Omental fat pad (tissue), 4 donors: ENCODE data around the gene MCM7. TPM values are rescaled to one million over a fixed set of nuclear protein-coding genes. Genes with fewer than 3 reads are reported as not detected.
A peak's percentile ranks its signal among the peaks of the same experiment; 100 is the strongest.
"Not testable (repeated sequence)": the region's sequence is repeated elsewhere in the genome, so short reads cannot be mapped to it uniquely, and the experiment has no call there.

Experiments
- ATAC-seq: fragments of 150-250 bp; one replicate; pipeline ENCODE4 v1.9.1; 2016; ENCODE audit warnings: mild to moderate bottlenecking, moderate library complexity; ENCODE audit not compliant: low FRiP score
- DNase-seq: peaks from one replicate; pipeline ENCODE4 v3.0.0-alpha.2; 2019; ENCODE audit warnings: low spot score
- total RNA-seq, 4 donors: library from RNA; depleted of rRNA; stranded (reverse); fragments of >200 nt; gene quantifications; one replicate each; pipeline ENCODE4 v1.1.0, GENCODE V29; 2016
- TF ChIP-seq, protein P1 (sequence below), 3 donors: fragments of 450-650 bp; IDR thresholded peaks; one replicate each; pipeline ENCODE4 v1.5.1; 2016 to 2017; ENCODE audit warnings: antibody characterized with exemption in 3 of 3, mild to moderate bottlenecking in 3 of 3, moderate library complexity in 2 of 3

Gene MCM7
- total RNA-seq, 4 donors from 2014 or later = 17.6 to 42.7 (median 28.7) TPM

GRCh38 chr7:100137851-100138760 is 36.9 kb upstream of the MCM7 start:
- ATAC-seq = no peak
- TF ChIP-seq, protein P1, sequence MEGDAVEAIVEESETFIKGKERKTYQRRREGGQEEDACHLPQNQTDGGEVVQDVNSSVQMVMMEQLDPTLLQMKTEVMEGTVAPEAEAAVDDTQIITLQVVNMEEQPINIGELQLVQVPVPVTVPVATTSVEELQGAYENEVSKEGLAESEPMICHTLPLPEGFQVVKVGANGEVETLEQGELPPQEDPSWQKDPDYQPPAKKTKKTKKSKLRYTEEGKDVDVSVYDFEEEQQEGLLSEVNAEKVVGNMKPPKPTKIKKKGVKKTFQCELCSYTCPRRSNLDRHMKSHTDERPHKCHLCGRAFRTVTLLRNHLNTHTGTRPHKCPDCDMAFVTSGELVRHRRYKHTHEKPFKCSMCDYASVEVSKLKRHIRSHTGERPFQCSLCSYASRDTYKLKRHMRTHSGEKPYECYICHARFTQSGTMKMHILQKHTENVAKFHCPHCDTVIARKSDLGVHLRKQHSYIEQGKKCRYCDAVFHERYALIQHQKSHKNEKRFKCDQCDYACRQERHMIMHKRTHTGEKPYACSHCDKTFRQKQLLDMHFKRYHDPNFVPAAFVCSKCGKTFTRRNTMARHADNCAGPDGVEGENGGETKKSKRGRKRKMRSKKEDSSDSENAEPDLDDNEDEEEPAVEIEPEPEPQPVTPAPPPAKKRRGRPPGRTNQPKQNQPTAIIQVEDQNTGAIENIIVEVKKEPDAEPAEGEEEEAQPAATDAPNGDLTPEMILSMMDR (IDR thresholded peaks at IDR 0.05) = no peak
- no peak for DNase-seq

DNA sequence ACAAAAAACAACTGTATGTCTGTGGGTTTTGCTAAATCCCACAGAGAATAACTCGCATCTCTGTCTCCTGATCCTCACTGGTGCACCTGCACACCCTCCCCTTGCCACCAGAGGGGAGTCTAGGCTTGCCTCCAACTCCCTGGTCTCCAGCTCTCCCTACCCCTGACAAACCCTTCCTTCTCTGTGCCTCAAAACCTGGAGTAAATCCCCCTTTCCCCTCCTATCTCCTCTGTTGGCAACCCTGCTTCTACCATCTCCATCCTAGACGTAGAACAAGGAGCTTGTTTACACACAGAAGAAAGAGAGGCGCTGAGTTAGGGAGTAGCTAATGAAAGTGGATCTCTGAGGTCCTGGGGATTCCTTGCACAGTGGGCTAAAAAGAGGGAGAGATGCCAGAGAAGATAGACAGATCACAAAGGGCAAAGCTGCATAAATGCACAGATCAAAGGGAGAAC is 31.5 kb upstream of the MCM7 start:
- ATAC-seq = peak; percentile 62
- DNase-seq = no peak
- TF ChIP-seq, protein P1 (IDR thresholded peaks at IDR 0.05) = peak in 2 of 3 donors; percentile 24 to 31

GRCh38 chr7:100132126-100132525 is 30.9 kb upstream of the MCM7 start:
- ATAC-seq (no peak), DNase-seq (no peak)
- TF ChIP-seq, protein P1 (IDR thresholded peaks at IDR 0.05) = no peak

GRCh38 chr7:100130608-100131453 is 29.6 kb upstream of the MCM7 start:
- DNase-seq (peak; percentile 82), ATAC-seq (no peak)
- TF ChIP-seq, protein P1 (IDR thresholded peaks at IDR 0.05) = peak in 1 of 3 donors; percentile 57

DNA sequence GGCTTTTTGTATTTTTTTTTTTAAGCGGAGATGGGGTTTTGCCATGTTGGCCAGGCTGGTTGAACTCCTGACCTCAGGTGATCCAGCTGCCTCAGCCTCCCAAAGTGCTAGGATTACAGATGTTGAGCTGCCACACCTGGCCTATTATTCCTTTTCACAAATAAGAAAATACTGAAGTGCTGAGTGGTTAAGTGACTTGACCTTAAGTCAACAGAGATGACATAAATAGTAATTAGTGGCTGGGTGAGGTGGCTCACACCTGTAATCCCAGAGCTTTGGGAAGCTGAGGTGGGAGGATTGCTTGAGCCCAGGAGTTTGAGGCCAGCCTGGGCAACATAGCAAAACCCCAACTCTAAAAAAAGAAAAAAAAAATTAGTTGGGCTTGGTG is 29.0 kb upstream of the MCM7 start:
- not testable (repeated sequence) for ATAC-seq, DNase-seq

DNA sequence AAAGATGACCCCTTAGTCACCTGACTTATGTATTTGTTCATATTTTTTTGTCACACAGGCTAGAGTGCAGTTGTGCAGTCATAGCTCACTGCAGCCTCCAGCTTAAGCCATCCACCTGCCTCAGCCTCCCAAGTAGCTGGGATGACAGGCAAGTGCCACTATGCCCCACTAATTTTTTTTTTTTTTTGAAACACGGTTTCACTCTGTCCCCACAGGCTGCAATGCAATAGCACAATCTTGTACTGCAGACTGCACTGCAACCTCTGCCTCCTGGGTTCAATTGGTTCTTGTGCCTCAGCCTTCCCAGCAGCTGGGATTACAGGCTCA is 27.4 kb upstream of the MCM7 start:
- no peak for ATAC-seq
- no peak for DNase-seq
- TF ChIP-seq, protein P1 (IDR thresholded peaks at IDR 0.05) = no peak

DNA sequence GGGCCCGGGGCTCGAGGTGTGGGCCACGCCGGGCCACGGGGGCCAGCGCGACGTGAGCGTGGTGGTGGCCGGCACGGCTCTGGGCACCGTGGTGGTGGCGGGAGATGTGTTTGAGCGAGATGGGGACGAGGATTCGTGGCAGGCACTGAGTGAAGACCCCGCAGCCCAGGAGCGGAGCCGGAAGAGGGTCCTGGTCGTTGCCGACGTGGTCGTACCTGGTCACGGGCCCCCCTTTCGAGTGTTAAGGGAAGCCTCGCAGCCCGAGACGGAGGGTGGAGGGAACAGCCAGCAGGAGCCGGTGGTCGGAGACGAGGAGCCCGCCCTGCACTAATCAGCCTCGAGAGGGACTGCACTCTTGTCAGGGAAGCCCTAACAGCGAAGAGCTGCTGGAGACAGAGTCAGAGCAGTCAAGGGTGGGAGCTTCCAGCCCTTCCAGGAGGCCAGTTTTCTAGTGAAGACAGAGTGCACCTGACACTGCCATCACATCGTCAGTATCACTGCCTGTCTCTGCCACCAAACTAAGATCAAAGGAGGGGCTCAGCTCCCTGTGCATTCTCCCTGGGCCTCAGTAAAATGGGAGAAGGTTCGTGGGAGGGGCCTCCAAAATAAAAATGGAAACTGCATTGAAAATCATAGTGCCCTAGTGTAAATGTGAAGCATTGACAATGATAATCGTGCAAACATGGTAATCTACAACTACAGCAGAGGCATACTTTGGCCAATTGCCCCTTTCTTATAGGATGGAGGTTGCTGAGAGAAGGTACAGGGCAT is 26.9 kb upstream of the MCM7 start:
- TF ChIP-seq, protein P1 (IDR thresholded peaks at IDR 0.05) = no peak
- no peak for DNase-seq
- ATAC-seq = no peak
